ENCODE data around the gene PPP1R1A. TPM values are rescaled to one million over a fixed set of nuclear protein-coding genes. Genes with fewer than 3 reads are reported as not detected.

PPP1R1A gene
- total and polyA plus RNA-seq, 2 donors (not counting 1 experiment from before 2014, with no cell fraction given), result not detected

GRCh38 chr12:54571193-54572188, 17.0 kb downstream of the PPP1R1A start:
- Histone ChIP-seq H4K20me1 (ENCODE audit: control insufficient read depth, insufficient read depth, low read length, poor library complexity, severe bottlenecking) (no peaks in the 10 kb centered on the region), H3K9me3 (ENCODE audit: control extremely low read depth in 1 of 3, control insufficient read depth in 2 of 3, insufficient read depth in 1 of 3, low read length in 2 of 3) (no peaks in the 10 kb centered on the region), H2AFZ (ENCODE audit: insufficient read depth, low read depth, low read length, poor library complexity, severe bottlenecking) (no peak overlapping the region), H3K4me2 (replicated peaks; ENCODE audit: low read depth, low read length, poor library complexity, severe bottlenecking) (no peak overlapping the region), H3K9ac (ENCODE audit: low read length) (no peak overlapping the region), H3K36me3 (replicated peaks in 1 of 2; ENCODE audit: control extremely low read depth in 1 of 2, control insufficient read depth in 1 of 2, extremely low read depth in 1 of 2, insufficient read depth in 2 of 2, low read length in 1 of 2) (no peaks in the 10 kb centered on the region), H3K4me3 (ENCODE audit: control extremely low read depth in 1 of 5, extremely low read depth in 1 of 5, insufficient read depth in 1 of 5, low read depth in 2 of 5, low read length in 4 of 5) (no peak overlapping the region), H3K27ac (ENCODE audit: low read length in 2 of 2) (no peak overlapping the region), H3K27me3 (replicated peaks in 1 of 4; ENCODE audit: control extremely low read depth in 1 of 4, control insufficient read depth in 3 of 4, insufficient read depth in 4 of 4, low read length in 3 of 4) (no peaks in the 10 kb centered on the region), H3K4me1 (ENCODE audit: control insufficient read depth in 2 of 2, insufficient read depth in 2 of 2, low read length in 2 of 2) (no peaks in the 10 kb centered on the region), H3K79me2 (ENCODE audit: control insufficient read depth, insufficient read depth, low read length) (no peaks in the 10 kb centered on the region)
- POLR2A ChIA-PET, result interaction anchor here (0.6 kb wide), 2 partner anchors 11 to 35 kb away, joined by 3 to 4 read pairs; no protein-coding TSS in a partner anchor
- WGBS (ENCODE audit: insufficient coverage), result 100% methylated on average over 5 of the region's 10 CpGs
- CTCF ChIA-PET, result interaction anchor here (1.3 kb wide), 1 partner anchor 8 kb away, joined by 7 read pairs; no protein-coding TSS in a partner anchor
- DNase-seq (no peak), ATAC-seq (ENCODE audit: low read depth) (no peak)
- no peaks in the 10 kb centered on the region for H3K27me3 Mint-ChIP-seq
- no peak overlapping the region for H3K4me3 Mint-ChIP-seq
- H3K27ac Mint-ChIP-seq, result no peak overlapping the region
- intact Hi-C loops (cut with micrococcal nuclease), result no loop called here
- TF ChIP-seq EZH2 (IDR thresholded peaks at IDR 0.05; ENCODE audit: borderline replicate concordance, insufficient read depth, low read depth, low read length, poor library complexity, severe bottlenecking) (no peak), CTCF (IDR thresholded peaks at IDR 0.05) (no peak)
- H3K9me3 Mint-ChIP-seq (ENCODE audit: insufficient read depth), result no peaks in the 10 kb centered on the region
- peaks cover 1% of the 10 kb centered on the region for H3K4me1 Mint-ChIP-seq

- no peak overlapping the region for H3K4me2 ChIP-seq (replicated peaks; ENCODE audit: low read depth, low read length, poor library complexity, severe bottlenecking)
- POLR2A ChIA-PET, result no interaction called here
- DNase-seq, result no peak
- Mint-ChIP-seq H3K4me1 (no peaks in the 10 kb centered on the region), H3K27ac (no peak overlapping the region), H3K9me3 (ENCODE audit: insufficient read depth) (no peaks in the 10 kb centered on the region), H3K4me3 (no peak overlapping the region), H3K27me3 (no peaks in the 10 kb centered on the region)
- no peak overlapping the region for H3K27ac ChIP-seq (ENCODE audit: low read length in 2 of 2)
- H3K4me3 ChIP-seq (ENCODE audit: control extremely low read depth in 1 of 5, extremely low read depth in 1 of 5, insufficient read depth in 1 of 5, low read depth in 2 of 5, low read length in 4 of 5), result no peak overlapping the region
- intact Hi-C loops (cut with micrococcal nuclease), result no loop called here
- TF ChIP-seq CTCF (IDR thresholded peaks at IDR 0.05) (no peak), EZH2 (IDR thresholded peaks at IDR 0.05; ENCODE audit: borderline replicate concordance, insufficient read depth, low read depth, low read length, poor library complexity, severe bottlenecking) (no peak)
- no peak overlapping the region for H3K9ac ChIP-seq (ENCODE audit: low read length)
- CTCF ChIA-PET, result no interaction called here
- H3K36me3 ChIP-seq (replicated peaks in 1 of 2; ENCODE audit: control extremely low read depth in 1 of 2, control insufficient read depth in 1 of 2, extremely low read depth in 1 of 2, insufficient read depth in 2 of 2, low read length in 1 of 2), result no peaks in the 10 kb centered on the region
- H3K27me3 ChIP-seq (replicated peaks in 1 of 4; ENCODE audit: control extremely low read depth in 1 of 4, control insufficient read depth in 3 of 4, insufficient read depth in 4 of 4, low read length in 3 of 4), result no peaks in the 10 kb centered on the region
- H3K79me2 ChIP-seq (ENCODE audit: control insufficient read depth, insufficient read depth, low read length), result no peaks in the 10 kb centered on the region
- no peak overlapping the region for H2AFZ ChIP-seq (ENCODE audit: insufficient read depth, low read depth, low read length, poor library complexity, severe bottlenecking)
- no peak for ATAC-seq (ENCODE audit: low read depth)
- H3K9me3 ChIP-seq (ENCODE audit: control extremely low read depth in 1 of 3, control insufficient read depth in 2 of 3, insufficient read depth in 1 of 3, low read length in 2 of 3), result no peaks in the 10 kb centered on the region
- 100% methylated on average over 2 of the region's 4 CpGs for WGBS (ENCODE audit: insufficient coverage)
- no peaks in the 10 kb centered on the region for H4K20me1 ChIP-seq (ENCODE audit: control insufficient read depth, insufficient read depth, low read length, poor library complexity, severe bottlenecking)
- H3K4me1 ChIP-seq (ENCODE audit: control insufficient read depth in 2 of 2, insufficient read depth in 2 of 2, low read length in 2 of 2), result no peaks in the 10 kb centered on the region
Observed at GRCh38 chr12:54569995-54570528, 18.4 kb downstream of the PPP1R1A start.

Data from B cell (primary cell).